Stimulated activated CD4-positive, alpha-beta T cell treated with anti-CD3 and anti-CD28 coated beads, Interleukin-15, amount 100 ng/mL, for 24 hours (primary cell): ENCODE measurements around the gene GSTM4.
"Not testable (repeated sequence)": the region's sequence is repeated elsewhere in the genome, so short reads cannot be mapped to it uniquely, and the experiment has no call there.

Source experiments
- DNase-seq: peaks from one replicate; pipeline ENCODE4 v3.0.0-alpha.2; 2020

GSTM4 gene

DNA sequence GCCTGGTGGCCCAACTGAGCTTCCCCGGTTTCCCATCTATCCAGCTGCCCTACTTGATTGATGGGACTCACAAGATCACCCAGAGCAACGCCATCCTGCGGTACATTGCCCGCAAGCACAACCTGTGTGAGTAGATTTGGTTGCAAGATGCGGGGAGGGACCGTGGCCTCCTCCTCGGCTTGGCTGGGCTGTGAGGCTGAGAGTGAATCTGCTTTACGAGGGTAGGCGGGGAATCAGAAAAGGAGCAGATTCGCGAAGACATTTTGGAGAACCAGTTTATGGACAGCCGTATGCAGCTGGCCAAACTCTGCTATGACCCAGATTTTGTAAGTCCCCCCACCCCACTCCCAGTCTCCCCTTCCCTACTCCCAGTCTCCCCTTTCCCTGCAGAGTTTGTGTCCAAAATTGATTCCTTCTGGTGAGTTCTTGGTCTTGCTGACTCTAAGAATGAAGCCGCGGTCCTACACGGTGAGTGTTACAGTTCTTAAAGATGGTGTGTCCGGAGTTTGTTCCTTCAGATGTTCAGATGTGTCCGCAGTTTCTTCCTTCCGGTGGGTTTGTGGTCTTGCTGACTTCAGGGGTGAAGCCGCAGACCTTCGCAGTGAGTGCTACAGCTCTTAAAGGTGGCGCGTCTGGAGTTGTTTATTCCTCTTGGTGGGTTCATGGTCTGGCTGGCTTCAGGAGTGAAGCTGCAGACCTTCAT lies 13.5 kb downstream of the GSTM4 start:
- DNase-seq: no peak

DNA sequence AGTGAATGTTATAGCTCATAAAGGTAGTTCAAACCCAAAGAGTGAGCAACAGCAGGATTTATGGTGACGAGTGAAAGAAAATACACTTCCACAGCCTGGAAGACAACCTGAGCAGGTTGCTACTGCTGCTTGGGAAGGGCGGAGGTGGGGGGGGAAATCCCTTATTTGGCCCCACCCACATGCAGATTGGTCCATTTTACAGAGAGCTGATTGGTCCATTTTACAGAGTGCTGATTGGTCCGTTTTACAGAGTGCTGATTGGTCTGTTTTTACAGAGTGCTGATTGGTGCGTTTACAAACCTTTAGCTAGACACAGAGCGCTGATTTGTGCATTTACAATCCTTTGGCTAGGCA lies 14.0 kb downstream of the GSTM4 start:
- DNase-seq: not testable (repeated sequence)

DNA sequence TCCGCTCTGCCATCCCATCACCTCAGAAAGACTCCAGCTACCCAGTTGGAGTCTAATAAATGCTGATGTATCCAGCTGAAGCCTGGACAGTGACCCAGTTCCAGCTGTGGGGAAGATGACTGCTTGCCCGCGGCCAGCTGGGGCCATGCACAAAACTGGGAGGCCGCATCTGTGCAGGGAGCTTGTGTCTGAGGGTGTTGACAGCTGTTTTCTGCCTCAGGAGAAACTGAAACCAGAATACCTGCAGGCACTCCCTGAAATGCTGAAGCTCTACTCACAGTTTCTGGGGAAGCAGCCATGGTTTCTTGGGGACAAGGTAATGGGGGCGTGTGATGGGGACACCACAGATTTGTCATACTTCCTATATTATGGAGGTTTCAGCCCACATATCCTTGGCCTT lies 15.2 kb downstream of the GSTM4 start:
- no peak for DNase-seq

DNA sequence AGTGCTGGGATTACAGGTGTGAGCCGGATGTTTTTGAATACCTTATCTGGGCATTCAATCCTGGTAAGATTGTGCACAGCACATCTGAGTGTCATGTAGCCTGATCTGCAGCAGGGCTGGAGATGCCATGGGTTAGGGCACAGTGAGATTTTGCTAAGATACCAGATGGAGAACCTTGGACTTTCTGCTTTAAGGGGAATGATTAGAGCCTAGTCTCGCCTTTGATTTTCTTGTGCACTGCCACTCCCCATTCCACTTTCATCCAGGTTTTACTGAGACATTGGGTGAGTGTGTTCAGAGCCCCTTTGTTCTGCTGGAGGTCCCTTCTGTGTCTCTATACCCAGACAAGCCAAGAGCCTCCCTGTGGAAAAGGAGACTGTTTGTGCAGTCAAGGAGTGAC lies 18.0 kb downstream of the GSTM4 start:
- DNase-seq: not testable (repeated sequence)

DNA sequence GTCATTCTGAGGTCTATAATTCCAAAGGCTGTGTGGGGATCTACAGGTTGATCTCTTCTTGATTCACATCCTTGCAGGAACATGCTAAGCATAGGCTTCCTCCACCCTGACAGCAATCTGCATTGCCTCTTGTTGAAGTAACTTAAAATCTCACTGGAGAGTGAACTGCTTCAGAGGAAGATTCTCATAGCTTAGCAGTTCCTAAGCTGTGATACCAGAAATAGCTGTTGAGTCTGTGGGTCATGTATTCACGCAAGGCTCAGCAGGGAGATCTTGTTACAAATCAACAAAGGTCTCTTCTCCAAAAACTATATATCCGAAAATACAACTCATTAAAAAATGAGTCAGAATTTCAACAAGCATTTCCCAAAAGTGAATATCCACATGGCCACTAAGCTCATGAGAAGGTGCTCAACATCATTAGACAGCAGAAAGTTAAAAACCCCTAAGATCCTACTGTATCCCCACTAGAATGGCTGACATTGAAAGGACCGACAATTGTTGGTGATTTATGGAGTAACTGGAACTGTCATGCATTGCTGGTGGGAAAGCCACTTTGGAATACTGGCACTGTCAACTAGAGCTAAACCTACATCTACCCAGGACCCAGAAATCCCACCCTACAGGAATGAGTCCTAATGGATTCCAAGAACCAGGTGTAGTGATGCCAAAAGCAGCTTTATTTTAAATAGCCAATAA lies 20.9 kb downstream of the GSTM4 start:
- not testable (repeated sequence) for DNase-seq

DNA sequence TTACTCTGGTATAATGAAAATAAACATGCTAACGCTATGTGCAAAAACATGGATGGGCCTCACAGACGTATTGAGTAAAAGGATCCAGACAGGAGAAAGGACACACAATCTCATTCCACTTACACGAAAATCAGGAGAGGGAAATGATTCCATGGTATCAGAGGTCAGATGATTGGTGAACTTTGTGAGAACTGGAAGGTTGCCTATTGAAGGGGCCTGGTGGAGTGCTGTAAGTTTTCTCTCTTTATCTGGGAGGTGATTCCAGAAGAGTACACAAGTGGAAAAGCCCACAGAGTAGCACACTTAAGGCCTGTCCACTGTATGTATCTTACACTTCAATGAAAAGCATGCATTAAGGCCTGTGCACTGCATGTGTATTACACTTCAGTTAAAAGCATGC lies 21.6 kb downstream of the GSTM4 start:
- DNase-seq: no peak

DNA sequence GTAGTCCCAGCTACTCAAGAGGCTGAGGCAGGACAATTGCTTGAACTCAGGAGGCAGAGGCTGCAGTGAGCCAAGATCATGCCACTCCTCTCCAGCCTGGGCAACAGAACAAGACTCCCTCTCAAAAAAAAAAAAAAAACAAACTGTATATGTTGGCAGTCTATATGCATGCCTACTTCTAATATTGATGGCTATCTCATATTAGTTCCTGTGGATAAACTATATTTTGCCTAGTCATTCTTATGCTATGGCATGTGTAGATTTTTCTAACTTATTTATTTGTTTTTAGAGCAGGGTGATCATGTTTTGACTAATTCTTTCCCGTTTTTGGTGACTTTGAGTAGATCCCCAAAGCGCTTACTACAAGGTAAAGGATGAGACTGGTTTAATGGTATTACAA lies 22.7 kb downstream of the GSTM4 start:
- DNase-seq: not testable (repeated sequence)

DNA sequence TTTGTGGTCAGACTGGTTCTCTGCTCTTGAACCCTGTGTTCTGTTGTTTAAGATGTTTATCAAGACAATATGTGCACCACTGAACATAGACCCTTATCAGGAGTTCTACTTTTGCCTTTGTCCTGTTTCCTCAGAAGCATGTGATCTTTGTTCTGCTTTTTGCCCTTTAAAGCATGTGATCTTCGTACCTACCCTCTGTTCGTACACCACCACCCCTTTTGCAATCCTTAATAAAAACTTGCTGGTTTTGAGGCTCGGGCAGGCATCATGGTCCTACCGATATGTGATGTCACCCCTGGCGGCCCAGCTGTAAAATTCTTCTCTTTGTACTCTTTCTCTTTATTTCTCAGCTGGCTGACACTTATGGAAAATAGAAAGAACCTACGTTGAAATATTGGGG lies 28.9 kb downstream of the GSTM4 start:
- DNase-seq: not testable (repeated sequence)

DNA sequence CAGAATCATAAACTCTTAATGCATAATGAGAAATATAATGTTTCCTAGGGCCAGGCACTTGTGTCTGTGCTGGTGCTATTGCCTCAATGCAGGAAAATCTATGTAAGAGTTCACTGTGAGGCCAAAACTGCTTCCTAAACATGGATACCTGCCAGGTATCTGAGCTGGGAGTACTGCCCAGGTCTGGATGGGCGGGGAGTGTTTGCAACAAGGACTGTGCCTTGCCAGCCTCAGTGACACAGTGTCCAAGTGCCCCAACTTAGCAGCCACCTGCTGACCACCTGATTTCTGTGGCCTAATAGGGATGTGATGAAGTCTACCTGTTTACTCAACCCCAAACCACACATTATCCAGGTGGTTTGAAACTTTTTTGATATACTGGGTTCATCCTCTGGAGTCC lies 29.5 kb downstream of the GSTM4 start:
- DNase-seq: not testable (repeated sequence)

DNA sequence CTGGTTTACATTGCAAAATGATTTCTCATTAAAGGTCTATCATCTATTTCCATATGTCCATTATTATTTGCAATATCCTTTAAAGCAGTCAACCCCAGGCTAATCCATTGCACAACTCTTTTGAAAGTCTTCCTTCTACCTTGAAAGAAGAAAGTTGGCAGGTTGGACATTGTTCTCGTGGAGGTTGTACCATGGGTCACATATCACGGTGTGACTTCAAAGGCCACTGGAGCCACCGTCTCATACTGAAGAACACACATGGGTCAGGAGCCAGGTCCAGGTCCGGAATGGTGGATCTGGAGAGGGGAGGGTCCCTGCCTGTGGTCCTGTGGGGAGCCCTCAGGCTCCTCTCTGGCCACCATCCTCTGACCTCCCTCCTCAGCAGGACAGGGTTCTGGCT lies 30.0 kb downstream of the GSTM4 start:
- not testable (repeated sequence) for DNase-seq

DNA sequence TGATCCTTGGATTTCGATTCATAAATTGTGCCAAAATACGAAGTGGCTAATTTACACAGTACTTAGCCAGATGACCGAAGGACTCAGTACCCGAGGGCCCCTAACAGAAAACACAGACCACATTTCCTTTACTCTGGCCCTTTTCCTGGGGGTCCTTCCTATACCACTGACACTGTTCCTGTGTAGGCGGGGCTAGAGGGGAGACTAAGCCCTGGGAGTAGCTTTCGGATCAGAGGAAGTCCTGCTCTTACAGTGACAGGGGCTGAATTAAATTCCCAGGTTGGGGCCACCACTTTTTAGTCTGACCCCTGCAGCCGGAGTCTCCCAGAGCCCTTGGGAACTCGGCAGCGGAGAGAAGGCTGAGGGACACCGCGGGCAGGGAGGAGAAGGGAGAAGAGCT lies 31.2 kb downstream of the GSTM4 start:
- DNase-seq: not testable (repeated sequence)

DNA sequence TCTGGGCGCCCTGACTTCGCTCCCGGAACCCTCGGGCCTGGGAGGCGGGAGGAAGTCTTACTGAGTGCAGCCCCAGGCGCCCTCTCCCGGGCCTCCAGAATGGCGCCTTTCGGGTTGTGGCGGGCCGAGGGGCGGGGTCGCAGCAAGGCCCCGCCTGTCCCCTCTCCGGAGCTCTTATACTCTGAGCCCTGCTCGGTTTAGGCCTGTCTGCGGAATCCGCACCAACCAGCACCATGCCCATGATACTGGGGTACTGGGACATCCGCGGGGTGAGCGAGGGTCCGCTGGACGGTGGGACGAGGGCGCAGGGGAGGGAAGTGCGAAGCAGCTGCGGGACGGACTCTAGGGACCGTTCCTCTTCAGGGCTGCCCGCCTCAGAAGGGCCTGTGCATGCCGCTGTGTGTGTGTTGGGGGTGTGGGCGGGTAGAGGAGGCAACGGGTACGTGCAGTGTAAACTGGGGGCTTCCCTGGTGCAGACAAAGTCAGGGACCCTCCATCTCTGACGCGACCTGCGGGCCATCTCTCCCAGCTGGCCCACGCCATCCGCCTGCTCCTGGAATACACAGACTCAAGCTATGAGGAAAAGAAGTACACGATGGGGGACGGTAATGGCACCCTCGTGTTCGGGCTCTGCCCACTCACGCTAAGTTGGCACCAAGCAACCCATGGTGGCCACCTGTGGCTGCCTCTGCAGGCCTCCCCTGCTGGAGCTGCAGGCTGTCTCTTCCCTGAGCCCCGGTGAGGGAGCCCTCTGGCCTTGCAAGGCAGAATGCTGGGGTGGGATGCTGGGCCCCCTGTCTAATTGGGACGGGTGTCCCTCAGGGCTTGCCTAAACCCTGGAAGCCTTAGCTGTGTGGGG lies 32.0 kb downstream of the GSTM4 start, which contains the start of gene GSTM1:
Gene GSTM1 (plus strand): TSS at position 177 of the 859 bp plus-strand sequence. CDS start 57 bp downstream, at position 234.
- DNase-seq: no peak

DNA sequence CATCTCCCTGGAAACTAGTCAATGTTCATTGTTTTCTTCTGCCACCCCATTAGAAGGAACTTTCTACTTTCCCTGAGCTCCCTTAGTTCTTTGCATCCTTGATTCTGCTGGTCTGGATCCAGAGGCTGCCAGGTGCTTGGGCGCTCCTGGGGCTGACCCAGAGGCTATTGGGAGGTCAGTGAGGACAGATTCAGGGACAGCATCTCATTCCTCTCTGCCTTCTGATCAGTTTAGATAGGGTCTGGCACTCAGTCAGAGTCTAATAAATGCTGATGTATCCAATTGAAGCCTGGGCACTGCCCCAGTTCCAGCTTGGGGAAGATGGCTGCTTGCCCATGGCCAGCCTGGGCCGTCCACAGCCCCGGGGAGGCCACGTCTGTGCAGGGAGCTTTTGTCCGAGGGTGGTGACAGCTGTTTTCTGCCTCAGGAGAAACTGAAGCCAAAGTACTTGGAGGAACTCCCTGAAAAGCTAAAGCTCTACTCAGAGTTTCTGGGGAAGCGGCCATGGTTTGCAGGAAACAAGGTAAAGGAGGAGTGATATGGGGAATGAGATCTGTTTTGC lies 34.0 kb downstream of the GSTM4 start:
- no peak for DNase-seq

DNA sequence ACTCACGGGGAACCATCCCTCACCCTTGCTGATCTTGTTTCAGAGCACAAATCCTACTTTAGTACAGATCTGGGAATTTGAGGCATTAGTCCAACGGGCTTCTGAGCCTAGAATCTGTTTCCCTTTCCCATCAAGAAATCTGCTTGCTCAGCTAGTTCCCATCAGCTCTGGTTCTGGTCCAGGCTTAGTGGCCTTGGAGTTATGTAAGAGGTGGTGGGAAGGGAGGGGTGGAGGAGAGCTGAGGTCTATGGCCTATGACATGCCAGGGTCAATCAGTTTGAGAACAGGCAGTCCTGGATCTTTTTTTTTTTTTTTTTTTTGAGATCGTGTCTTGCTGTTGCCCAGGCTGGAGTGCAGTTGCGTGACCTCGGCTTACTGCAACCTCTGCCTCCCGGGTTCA lies 35.9 kb downstream of the GSTM4 start:
- no peak for DNase-seq

DNA sequence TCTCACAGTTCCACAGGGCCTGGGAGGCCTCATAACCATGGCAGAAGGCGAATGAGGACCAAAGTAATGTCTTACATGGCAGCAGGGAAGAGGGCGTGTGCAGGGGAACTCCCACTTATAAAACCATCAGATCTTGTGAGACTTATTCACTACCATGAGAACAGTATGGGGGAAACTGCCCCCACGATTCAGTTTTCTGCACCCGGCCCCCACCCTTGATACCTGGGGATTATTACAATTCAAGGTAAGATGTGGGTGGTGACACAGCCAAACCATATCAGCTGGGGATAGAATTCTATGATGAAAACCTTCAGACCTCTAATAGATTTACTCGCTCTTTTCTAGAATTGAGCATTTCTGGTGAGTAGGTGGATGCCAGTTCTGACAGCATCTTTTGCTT lies 38.5 kb downstream of the GSTM4 start:
- DNase-seq: not testable (repeated sequence)

DNA sequence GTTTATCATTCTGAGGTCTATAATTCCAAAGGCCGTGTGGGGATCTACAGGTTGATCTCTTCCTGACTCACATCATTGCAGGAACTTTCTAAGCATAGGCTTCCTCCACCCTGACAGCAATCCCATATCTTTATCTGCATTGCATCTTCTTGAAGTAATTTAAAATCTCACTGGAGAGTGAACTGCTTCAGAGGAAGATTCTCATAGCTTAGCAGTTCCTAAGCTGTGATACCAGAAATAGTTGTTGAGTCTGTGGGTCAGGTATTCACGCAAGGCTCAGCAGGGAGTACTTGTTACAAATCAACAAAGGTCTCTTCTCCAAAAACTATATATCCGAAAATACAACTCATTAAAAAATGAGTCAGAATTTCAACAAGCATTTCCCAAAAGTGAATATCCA lies 39.2 kb downstream of the GSTM4 start:
- DNase-seq: not testable (repeated sequence)

DNA sequence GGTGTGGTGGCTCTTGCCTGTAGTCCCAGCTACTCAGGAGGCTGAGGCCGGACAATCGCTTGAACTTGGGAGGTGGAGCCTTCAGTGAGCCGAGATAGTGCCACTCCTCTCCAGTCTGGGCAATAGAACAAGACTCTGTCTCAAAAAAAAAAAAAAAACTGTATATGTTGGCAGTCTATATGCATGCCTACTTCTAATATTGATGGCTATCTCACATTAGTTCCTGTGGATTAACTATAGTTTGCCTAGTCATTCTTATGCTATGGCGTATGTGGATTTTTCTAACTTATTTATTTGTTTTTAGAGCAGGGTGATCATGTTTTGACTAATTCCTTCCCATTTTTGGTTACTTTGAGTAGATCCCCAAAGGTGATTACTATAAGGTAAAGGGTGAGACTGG lies 41.2 kb downstream of the GSTM4 start:
- no peak for DNase-seq

DNA sequence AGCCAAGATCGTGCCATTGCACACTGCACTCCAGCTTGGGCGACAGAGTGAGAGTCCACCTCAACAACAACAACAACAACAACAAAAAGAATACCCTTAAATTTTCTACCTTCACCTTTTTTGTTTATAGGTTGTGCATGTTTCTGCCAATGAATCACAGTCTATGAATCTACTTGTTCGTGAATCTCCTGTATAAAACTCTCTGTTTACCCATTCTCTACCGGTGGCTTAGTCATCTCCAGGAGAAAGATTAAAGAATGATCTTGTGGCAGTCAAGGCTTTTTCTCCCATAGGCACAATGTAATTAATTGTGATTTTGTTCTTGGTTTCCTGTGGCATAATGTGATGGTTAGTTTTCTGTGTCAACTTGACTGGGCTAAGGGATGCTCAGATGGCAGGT lies 42.0 kb downstream of the GSTM4 start:
- not testable (repeated sequence) for DNase-seq

DNA sequence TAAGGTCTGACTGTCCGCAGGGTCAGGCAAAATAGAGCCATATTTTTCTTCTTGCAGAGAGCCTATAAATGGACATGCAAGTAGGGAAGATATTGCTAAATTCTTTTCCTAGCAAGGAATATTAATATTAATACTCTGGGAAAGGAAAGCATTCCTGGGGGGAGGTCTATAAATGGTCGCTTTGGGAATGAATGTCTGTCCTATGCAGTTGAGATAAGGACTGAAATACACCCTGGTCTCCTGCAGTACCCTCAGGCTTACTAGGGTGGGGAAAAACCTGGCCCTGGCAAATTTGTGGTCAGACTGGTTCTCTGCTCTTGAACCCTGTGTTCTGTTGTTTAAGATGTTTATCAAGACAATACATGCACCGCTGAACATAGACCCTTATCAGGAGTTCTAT lies 47.0 kb downstream of the GSTM4 start:
- not testable (repeated sequence) for DNase-seq

DNA sequence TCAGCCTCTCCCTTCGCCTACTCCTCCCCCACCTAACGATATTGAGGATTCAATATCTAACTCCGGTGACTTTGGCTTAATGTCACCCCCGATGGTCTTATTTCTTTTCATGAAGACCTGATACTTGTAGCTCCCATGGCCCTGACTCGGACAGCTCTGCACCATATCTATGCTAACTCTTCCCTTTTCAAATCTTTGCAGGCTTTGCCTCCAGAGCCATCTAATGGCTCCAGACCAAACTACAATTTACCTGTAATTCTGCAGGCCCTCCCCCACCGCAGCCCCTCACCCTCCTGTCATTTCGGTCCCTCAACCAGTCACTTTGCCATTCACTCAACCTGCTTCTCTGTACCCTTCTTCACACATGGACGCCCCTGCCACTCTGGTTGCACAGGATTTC lies 48.3 kb downstream of the GSTM4 start:
- no peak for DNase-seq

DNA sequence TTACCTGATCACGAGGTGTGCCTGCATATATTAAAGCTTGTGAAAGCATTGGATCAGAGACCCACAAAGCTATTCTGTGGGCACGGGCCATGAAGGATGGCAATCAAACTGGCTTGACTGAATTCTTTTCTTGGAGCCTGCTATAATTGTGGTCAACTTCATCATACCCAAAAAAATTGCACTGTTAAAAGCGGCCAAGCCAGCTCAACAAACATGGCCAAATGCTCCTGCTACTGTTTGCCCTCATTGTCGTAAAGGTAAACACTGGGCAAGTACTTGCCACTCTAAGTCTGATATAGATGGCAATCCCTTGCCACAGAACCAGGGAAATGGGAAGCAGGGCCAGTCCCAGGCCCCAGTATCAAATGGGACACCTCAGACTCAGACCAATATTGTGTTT lies 49.5 kb downstream of the GSTM4 start:
- no peak for DNase-seq

DNA sequence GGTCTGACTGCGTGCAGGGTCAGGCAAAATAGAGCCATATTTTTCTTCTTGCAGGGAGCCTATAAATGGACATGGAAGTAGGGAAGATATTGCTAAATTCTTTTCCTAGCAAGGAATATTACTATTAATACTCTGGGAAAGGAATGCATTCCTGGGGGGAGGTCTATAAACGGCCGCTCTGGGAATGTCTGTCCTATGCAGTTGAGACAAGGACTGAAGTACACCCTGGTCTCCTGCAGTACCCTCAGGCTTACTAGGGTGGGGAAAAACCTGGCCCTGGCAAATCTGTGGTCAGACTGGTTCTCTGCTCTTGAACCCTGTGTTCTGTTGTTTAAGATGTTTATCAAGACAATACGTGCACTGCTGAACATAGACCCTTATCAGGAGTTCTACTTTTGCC lies 53.0 kb downstream of the GSTM4 start:
- DNase-seq: not testable (repeated sequence)

DNA sequence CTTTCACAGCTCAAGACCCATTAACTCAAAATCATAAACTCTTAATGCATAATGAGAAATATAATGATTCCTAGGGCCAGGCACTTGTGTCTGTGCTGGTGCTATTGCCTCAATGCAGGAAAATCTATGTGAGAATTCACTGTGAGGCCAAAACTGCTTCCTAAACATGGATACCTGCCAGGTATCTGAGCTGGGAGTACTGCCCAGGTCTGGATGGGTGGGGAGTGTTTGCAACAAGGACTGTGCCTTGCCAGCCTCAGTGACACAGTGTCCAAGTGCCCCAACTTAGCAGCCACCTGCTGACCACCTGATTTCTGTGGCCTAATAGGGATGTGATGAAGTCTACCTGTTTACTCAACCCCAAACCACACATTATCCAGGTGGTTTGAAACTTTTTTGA lies 53.9 kb downstream of the GSTM4 start:
- DNase-seq: not testable (repeated sequence)
